NCI-H526 (cell line): ENCODE data around the gene SHISA9.

Source experiments
- DNase-seq, 2 experiments: peaks; one replicate each; lab custom pipeline; 2025; lab: John Stamatoyannopoulos, UW

Gene SHISA9

GRCh38 chr16:13070268-13070667 lies 168.9 kb downstream of the SHISA9 start:
- DNase-seq: no peak

GRCh38 chr16:13076878-13077277 lies 175.5 kb downstream of the SHISA9 start:
- no peak for DNase-seq

DNA sequence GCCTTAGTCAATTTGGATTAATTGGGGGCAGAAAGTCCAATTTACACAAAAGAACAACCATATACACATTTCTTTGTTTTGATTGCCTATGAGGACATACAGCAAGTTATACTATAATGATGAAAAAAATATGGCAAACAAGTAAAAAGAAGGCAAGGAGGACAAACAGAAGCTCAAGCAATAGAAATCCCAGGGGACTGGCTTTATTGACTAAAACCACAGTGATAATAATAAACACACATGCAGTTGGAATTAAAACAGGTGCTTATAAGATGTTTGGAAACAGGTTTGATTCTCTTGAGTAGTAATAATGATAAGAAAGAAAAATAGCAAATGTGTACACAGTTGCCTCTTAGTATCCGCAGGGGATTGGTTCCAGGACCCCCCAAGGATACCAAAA lies 176.4 kb downstream of the SHISA9 start:
- peak; percentile 51 to 59 for DNase-seq

GRCh38 chr16:13080531-13080930 lies 179.1 kb downstream of the SHISA9 start:
- no peak for DNase-seq

GRCh38 chr16:13081825-13082331 lies 180.5 kb downstream of the SHISA9 start:
- DNase-seq: peak in 1 of 2 experiments; percentile 38

DNA sequence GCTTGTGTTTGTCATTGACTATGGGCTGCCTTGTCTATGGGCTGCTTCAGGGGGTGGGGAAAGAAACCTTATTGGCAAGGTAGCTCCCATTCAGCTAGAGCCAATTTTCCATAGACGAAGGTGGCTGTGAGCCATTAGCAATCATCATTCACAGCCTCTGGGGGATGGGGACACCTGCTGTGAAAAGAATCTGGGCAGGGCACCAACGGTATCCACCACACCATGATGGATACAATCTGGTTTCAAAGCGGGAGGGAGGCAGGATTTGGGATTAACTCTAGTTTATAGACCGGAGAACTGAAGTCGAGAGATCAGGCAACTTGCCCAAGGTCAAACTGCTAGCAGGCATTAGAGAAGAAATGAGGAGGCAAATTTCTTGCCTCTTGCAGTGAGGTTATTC lies 182.3 kb downstream of the SHISA9 start:
- DNase-seq: no peak

GRCh38 chr16:13084331-13084730 lies 182.9 kb downstream of the SHISA9 start:
- DNase-seq: no peak

- no peak for DNase-seq
Measured at GRCh38 chr16:13093661-13094060, 192.3 kb downstream of the SHISA9 start.

GRCh38 chr16:13095061-13095460 lies 193.7 kb downstream of the SHISA9 start:
- no peak for DNase-seq

DNA sequence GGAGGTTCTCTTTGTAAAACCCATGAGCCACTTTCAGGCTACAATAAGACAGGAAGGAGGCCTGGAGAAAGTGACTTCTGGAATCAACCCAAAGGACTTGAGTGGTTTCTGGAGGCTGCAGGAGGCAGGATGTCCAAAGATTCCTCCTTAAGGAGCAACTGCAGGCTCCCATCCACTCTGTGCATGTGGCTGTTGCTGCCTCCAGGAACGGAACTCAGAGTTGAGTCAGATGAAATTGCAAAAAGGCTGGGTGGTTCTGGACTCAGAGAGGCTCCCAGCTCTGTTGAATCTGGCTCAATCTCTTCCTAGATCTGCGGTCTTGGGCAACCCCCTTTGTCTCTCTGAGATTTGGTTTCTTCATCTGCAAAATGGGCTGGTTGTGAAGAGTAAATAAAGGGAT lies 197.1 kb downstream of the SHISA9 start:
- no peak for DNase-seq

- DNase-seq: no peak
Measured at GRCh38 chr16:13099822-13100221, 198.4 kb downstream of the SHISA9 start.

- DNase-seq: no peak
Measured at GRCh38 chr16:13100970-13101369, 199.6 kb downstream of the SHISA9 start.

DNA sequence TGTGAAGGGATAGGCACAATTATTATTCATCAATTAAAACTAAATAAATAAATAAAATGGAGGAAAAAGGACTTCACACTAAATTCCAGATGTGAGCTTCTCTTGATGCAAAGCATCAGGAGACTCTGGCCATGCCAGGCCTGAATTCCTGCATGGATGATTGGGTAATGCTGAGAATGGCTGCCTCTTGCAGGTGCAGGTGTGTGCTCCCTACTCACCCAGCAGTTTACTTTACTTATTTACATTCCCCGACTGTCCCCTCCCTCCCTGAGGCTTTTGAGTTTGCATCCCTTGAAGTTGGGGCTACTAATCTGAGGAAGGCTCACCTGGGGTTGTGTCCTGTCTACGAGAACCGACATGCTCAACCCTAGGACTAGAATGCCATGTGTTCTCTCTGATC lies 200.4 kb downstream of the SHISA9 start:
- DNase-seq: no peak

GRCh38 chr16:13102401-13102800 lies 201.0 kb downstream of the SHISA9 start:
- no peak for DNase-seq

DNA sequence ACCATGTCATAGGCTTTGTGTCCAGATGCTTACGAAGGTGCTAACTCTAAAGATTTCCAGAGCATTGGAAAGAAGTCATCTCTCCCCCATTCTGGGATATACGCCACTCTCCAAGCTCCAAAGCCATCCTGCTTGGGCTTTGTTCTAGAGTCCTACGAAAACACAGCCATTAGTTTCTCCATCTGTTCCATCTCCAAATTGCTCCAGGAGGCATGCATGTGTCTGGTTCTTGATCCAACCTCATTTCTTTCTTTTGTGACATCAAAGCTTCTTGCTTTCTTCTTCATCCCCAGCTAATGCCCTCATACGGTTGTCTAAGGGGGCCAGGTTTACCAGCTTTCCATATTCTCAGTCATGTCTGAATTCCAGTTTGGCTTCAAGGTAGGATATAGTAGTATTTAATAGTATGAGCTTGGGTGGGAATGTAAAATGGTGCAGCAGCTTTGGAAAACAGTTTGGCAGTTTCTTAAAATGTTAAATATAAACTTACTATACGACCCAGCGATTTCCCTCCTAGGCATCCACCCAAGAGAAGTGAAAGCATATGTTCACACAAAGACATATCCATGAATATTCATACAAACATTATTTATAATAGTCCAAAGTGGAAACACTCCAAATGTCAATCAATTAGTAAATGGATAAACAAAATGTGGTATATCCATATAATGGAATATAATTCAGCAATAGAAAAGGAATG lies 202.6 kb downstream of the SHISA9 start:
- no peak for DNase-seq

DNA sequence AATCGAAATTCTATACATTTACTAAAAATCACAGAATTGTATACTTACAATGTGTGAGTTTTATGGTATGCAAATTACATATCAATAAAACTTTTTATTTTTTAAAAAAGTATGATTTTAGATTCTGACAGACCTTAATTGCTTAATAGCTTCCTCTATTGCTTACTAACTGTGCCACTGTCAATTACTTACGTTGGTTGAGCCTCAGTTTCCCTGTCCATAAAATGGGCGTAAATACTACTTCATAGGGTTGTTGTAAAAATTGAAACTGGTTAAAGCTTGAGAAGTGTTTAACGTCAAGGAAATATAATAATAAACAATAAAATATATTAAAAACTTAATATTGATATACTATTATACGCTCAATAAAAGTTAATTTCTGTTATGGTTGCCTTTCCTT lies 203.4 kb downstream of the SHISA9 start:
- DNase-seq: no peak

- DNase-seq: no peak
Measured at GRCh38 chr16:13105427-13105826, 204.0 kb downstream of the SHISA9 start.

DNA sequence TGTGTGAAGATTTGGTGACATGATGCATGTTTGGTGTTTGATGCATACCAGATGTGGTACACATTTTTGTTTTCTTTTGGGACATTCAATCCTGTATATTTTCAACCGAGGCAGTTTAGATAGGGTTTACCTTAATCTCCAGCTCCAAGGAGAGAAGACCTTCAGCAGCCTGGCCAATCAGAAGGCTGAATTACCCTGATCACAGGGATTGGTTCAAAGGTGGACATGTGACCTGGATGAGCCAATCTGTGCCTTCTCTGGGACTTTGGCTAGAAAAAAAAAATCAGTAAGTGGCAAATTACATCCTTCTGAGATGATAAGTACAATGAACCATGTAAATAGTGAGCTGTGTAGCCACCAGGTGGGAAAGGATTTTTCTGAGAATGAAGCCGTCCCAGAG lies 205.1 kb downstream of the SHISA9 start:
- no peak for DNase-seq

DNA sequence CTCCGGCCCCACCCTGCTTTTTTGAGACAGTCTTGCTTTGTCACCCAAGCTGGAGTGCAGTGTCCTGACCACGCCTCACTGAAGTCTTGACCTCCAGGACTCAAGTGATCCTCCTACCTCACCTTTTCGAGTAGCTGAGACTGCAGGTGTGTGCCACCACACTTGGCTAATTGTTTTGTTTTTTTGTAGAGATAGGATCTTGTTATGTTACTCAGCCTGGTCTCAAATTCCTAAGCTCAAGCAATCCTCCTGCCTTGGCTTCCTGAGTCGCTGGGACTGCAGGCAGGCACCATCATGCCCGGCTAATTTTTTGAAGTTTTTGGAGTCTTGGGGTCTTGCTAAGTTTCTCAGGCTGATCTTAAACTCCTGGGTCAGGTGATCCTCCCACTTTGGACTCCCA lies 206.7 kb downstream of the SHISA9 start:
- no peak for DNase-seq

- DNase-seq: no peak
Measured at GRCh38 chr16:13109171-13109570, 207.8 kb downstream of the SHISA9 start.

- DNase-seq: no peak
Measured at GRCh38 chr16:13110124-13110796, 208.9 kb downstream of the SHISA9 start.

DNA sequence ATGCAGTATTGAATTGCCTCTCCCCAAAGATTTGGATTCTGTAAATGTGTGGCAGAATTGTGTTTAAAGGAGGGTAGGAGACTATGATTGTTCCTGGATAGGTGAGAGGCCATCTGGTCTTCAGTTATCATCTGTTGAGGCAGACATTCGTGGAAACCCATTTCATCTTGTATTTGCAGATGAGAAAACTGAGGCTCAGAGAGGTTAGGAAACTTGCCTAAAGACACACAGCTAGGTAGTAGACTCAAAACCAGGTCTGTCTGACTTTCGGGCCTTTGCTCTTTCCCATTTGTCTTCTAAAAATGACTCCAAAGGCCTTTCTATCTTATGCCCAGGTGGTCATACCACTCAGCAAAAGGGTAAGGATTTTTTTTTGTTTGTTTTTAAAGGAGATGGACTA lies 210.3 kb downstream of the SHISA9 start:
- DNase-seq: no peak

GRCh38 chr16:13113741-13114140 lies 212.3 kb downstream of the SHISA9 start:
- no peak for DNase-seq

- DNase-seq: no peak
Measured at GRCh38 chr16:13118091-13118490, 216.7 kb downstream of the SHISA9 start.
